ENCODE data around the gene PPP1CA.

Gene PPP1CA

DNA sequence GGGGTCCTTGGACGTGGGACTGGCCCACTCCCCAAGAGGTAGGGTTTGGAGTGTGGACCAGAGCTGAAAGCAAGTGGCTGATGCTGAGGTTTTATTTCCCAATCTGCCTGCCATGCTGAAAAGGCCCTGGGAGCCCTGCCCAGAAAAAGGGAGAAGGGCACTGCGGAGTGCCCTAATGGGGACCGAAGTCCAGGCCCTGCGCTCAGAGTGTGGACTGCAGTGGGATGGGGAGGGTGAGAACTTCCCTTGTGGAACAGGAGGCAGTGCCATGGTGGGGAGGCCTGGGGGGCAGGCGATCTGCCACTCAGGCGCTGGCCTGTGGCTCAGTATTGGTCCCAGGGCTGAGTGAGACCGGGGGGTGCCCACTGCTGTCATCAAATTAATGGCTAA, 46.6 kb upstream of the PPP1CA start:
- 93% methylated on average over 7 of the region's 7 CpGs for WGBS
- no peak overlapping the region for H2BK5ac ChIP-seq (ENCODE audit: low read depth, low read length, poor library complexity, severe bottlenecking)
- H3K4me3 ChIP-seq (ENCODE audit: insufficient read depth in 1 of 2, low read depth in 1 of 2, low read length in 2 of 2) = no peak overlapping the region
- no peak overlapping the region for H3K9ac ChIP-seq (ENCODE audit: low read length)
- no peaks in the 10 kb centered on the region for H3K9me3 ChIP-seq (ENCODE audit: control insufficient read depth, low read length)
- no peak overlapping the region for H2BK15ac ChIP-seq (ENCODE audit: low read depth, poor library complexity, severe bottlenecking)
- no peak for DNase-seq
- peaks cover 1% of the 10 kb centered on the region for H3K79me1 ChIP-seq (replicated peaks; ENCODE audit: low read length, poor library complexity, severe bottlenecking)
- no peak overlapping the region for H2BK12ac ChIP-seq (ENCODE audit: low read length in 2 of 2)
- no peak overlapping the region for H2BK120ac ChIP-seq (ENCODE audit: low read depth, low read length)
- H4K8ac ChIP-seq (ENCODE audit: low read length) = no peak overlapping the region
- H2AK5ac ChIP-seq (ENCODE audit: low read length, severe bottlenecking) = no peak overlapping the region
- H3K4me2 ChIP-seq (ENCODE audit: low read length, poor library complexity, severe bottlenecking) = no peak overlapping the region
- no peak overlapping the region for H2AFZ ChIP-seq (ENCODE audit: low read depth, low read length)
- H3K14ac ChIP-seq (ENCODE audit: low read length in 2 of 2) = no peak overlapping the region
- H3K23ac ChIP-seq (ENCODE audit: low read length in 2 of 2) = no peak overlapping the region
- no peaks in the 10 kb centered on the region for H3K36me3 ChIP-seq (ENCODE audit: control insufficient read depth in 1 of 2, insufficient read depth in 2 of 2, low read depth in 1 of 2, low read length in 2 of 2)
- H3K4me1 ChIP-seq (ENCODE audit: control insufficient read depth, insufficient read depth, low read depth, low read length) = no peaks in the 10 kb centered on the region
- H3K18ac ChIP-seq (ENCODE audit: low read depth in 1 of 2, low read length in 2 of 2) = no peak overlapping the region
- H3K27ac ChIP-seq (ENCODE audit: low read length, poor library complexity, severe bottlenecking) = no peak overlapping the region
- H4K91ac ChIP-seq (ENCODE audit: low read length) = no peak overlapping the region
- H3K27me3 ChIP-seq (ENCODE audit: control insufficient read depth in 1 of 2, insufficient read depth in 1 of 2, low read length in 2 of 2) = peaks cover 0 to 7% of the 10 kb centered on the region in 2 experiments
- H3K4ac ChIP-seq (ENCODE audit: low read depth in 1 of 2, low read length in 2 of 2) = peak overlapping the region in 1 of 2 experiments; percentile 16

DNA sequence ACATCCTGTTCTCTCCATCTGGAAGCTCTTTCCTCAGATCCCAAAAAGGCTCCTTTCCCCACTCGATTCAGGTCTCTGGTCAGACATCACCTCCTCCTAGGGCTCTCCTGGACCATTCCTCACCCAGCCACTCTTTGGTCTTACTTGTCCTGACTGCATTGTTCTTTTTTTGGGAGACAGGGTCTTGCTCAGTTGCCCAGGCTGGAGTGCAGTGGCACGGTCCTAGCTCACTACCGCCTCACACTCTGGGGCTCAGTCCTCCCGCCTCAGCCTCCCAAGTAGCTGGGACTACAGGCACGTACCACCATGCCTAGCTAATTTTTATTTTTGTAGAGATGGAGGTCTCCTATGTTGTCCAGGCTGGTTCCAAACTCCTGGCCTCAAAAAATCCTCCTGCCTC, 43.9 kb upstream of the PPP1CA start:
- H3K14ac ChIP-seq (ENCODE audit: low read length in 2 of 2) = no peak overlapping the region
- peaks cover 23% of the 10 kb centered on the region for H3K4me1 ChIP-seq (ENCODE audit: control insufficient read depth, insufficient read depth, low read depth, low read length)
- DNase-seq = no peak
- H4K91ac ChIP-seq (ENCODE audit: low read length) = no peak overlapping the region
- no peak overlapping the region for H2BK120ac ChIP-seq (ENCODE audit: low read depth, low read length)
- no peak overlapping the region for H4K8ac ChIP-seq (ENCODE audit: low read length)
- H3K23ac ChIP-seq (ENCODE audit: low read length in 2 of 2) = no peak overlapping the region
- no peak overlapping the region for H3K18ac ChIP-seq (ENCODE audit: low read depth in 1 of 2, low read length in 2 of 2)
- H3K36me3 ChIP-seq (ENCODE audit: control insufficient read depth in 1 of 2, insufficient read depth in 2 of 2, low read depth in 1 of 2, low read length in 2 of 2) = peaks cover 16 to 22% of the 10 kb centered on the region in 2 experiments
- H3K27ac ChIP-seq (ENCODE audit: low read length, poor library complexity, severe bottlenecking) = no peak overlapping the region
- H3K9me3 ChIP-seq (ENCODE audit: control insufficient read depth, low read length) = no peaks in the 10 kb centered on the region
- WGBS = 92% methylated on average over 1 of the region's 5 CpGs
- no peak overlapping the region for H2BK12ac ChIP-seq (ENCODE audit: low read length in 2 of 2)
- H3K4me3 ChIP-seq (ENCODE audit: insufficient read depth in 1 of 2, low read depth in 1 of 2, low read length in 2 of 2) = no peak overlapping the region
- peaks cover 1% of the 10 kb centered on the region for H3K79me1 ChIP-seq (replicated peaks; ENCODE audit: low read length, poor library complexity, severe bottlenecking)
- no peaks in the 10 kb centered on the region for H3K27me3 ChIP-seq (ENCODE audit: control insufficient read depth in 1 of 2, insufficient read depth in 1 of 2, low read length in 2 of 2)
- no peak overlapping the region for H2AK5ac ChIP-seq (ENCODE audit: low read length, severe bottlenecking)
- no peak overlapping the region for H2BK5ac ChIP-seq (ENCODE audit: low read depth, low read length, poor library complexity, severe bottlenecking)
- no peak overlapping the region for H3K4me2 ChIP-seq (ENCODE audit: low read length, poor library complexity, severe bottlenecking)
- H3K4ac ChIP-seq (ENCODE audit: low read depth in 1 of 2, low read length in 2 of 2) = no peak overlapping the region
- H2AFZ ChIP-seq (ENCODE audit: low read depth, low read length) = no peak overlapping the region
- H2BK15ac ChIP-seq (ENCODE audit: low read depth, poor library complexity, severe bottlenecking) = no peak overlapping the region
- H3K9ac ChIP-seq (ENCODE audit: low read length) = no peak overlapping the region

DNA sequence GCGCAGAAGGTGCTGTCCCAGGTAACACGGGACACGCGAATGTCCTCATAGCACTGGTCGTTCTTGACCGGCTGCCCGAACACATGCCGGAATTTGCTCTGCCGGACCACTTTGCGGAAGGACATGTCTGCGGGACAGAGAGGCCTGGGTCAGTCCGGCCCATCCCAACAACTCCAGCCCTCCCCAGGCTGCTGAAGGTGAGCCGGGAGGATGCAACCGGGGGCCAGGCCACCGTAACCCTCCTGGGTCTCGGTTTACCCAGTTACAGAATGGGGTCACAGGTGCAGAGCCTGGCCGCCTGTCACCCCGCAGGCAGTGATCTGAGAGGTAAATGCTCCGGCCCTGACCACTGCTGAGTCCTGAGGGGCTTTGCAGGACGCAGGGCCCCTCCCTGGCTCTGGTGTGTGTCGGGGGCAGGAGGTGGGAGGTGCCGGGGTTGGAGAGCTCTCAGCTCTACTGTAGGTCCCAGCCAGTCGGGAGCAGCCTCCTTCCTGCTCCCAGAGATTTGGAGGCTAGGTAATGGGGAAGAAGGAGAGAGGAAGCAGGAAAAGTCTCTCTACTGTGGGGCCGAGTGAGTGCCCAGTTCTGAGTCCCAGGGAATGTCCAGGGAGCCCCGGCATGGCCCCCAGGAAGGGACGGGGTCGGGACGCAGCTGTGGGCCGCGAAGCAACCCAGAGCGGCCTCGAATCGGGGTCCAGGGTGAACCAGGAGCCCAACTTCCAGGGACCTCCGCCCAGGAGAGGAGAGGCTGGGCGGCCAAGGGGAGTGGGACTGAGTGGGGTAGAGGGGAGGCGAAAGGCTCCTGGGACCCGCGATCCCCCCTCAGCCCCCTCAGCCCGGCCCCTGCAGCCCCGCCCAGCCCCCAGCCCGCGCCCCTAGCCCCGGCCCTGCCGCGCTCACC, 41.1 kb upstream of the PPP1CA start:
- peak overlapping the region; percentile 35 for H2AK5ac ChIP-seq (ENCODE audit: low read length, severe bottlenecking)
- 48% methylated on average over 30 of the region's 45 CpGs for WGBS

DNA sequence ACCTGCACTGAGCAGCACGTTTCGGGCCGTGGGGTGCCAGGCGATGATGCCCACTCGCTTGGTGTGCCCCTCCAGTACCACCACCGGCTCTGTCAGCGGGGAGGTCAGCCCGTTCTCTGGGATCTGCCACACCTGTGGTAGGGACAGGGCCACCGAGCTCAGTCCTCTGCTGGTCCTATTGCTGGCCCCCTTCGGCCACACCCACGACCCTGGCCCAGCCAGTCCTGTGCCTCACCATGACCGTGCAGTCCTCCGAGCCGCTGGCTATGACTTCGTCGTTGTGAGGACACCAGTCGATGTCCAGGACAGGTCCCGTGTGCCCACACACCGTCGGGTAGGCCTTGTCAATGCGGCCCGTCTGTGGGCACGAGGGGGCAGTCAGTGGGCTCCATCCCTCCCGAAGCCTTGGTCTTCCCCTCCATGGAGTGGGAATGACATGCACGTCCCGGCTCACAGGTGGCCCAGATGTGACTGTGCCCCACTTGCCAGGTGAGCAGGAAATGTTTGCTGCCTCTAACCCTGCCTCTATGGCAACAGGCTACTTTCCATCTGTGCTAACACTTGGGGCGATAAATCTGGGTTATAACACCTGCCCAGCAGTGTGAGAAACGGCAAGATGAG, 40.2 kb upstream of the PPP1CA start:
- no peak overlapping the region for H3K23ac ChIP-seq (ENCODE audit: low read length in 2 of 2)
- H2AFZ ChIP-seq (ENCODE audit: low read depth, low read length) = no peak overlapping the region
- H3K9ac ChIP-seq (ENCODE audit: low read length) = peak overlapping the region; percentile 91
- H2BK12ac ChIP-seq (ENCODE audit: low read length in 2 of 2) = no peak overlapping the region
- no peak overlapping the region for H3K4ac ChIP-seq (ENCODE audit: low read depth in 1 of 2, low read length in 2 of 2)
- no peak overlapping the region for H2BK5ac ChIP-seq (ENCODE audit: low read depth, low read length, poor library complexity, severe bottlenecking)
- H3K14ac ChIP-seq (ENCODE audit: low read length in 2 of 2) = no peak overlapping the region
- peaks cover 40 to 54% of the 10 kb centered on the region in 2 experiments for H3K36me3 ChIP-seq (ENCODE audit: control insufficient read depth in 1 of 2, insufficient read depth in 2 of 2, low read depth in 1 of 2, low read length in 2 of 2)
- no peaks in the 10 kb centered on the region for H3K27me3 ChIP-seq (ENCODE audit: control insufficient read depth in 1 of 2, insufficient read depth in 1 of 2, low read length in 2 of 2)
- H3K27ac ChIP-seq (ENCODE audit: low read length, poor library complexity, severe bottlenecking) = no peak overlapping the region
- peak overlapping the region; percentile 0 for H4K8ac ChIP-seq (ENCODE audit: low read length)
- H2BK15ac ChIP-seq (ENCODE audit: low read depth, poor library complexity, severe bottlenecking) = no peak overlapping the region
- H3K79me1 ChIP-seq (replicated peaks; ENCODE audit: low read length, poor library complexity, severe bottlenecking) = peaks cover 1% of the 10 kb centered on the region
- H4K91ac ChIP-seq (ENCODE audit: low read length) = no peak overlapping the region
- H3K4me1 ChIP-seq (ENCODE audit: control insufficient read depth, insufficient read depth, low read depth, low read length) = peaks cover 58% of the 10 kb centered on the region
- peak overlapping the region; percentile 64 to 90 for H3K4me3 ChIP-seq (ENCODE audit: insufficient read depth in 1 of 2, low read depth in 1 of 2, low read length in 2 of 2)
- peak overlapping the region; percentile 89 for H3K4me2 ChIP-seq (ENCODE audit: low read length, poor library complexity, severe bottlenecking)
- 94% methylated on average over 28 of the region's 28 CpGs for WGBS
- no peak overlapping the region for H3K18ac ChIP-seq (ENCODE audit: low read depth in 1 of 2, low read length in 2 of 2)
- H2AK5ac ChIP-seq (ENCODE audit: low read length, severe bottlenecking) = no peak overlapping the region
- DNase-seq = no peak
- no peak overlapping the region for H2BK120ac ChIP-seq (ENCODE audit: low read depth, low read length)
- H3K9me3 ChIP-seq (ENCODE audit: control insufficient read depth, low read length) = no peaks in the 10 kb centered on the region

More for the DNA sequence above, 41.1 kb upstream of the PPP1CA start:
- H3K36me3 ChIP-seq (ENCODE audit: control insufficient read depth in 1 of 2, insufficient read depth in 2 of 2, low read depth in 1 of 2, low read length in 2 of 2) = peaks cover 35 to 50% of the 10 kb centered on the region in 2 experiments
- no peaks in the 10 kb centered on the region for H3K27me3 ChIP-seq (ENCODE audit: control insufficient read depth in 1 of 2, insufficient read depth in 1 of 2, low read length in 2 of 2)
- H3K18ac ChIP-seq (ENCODE audit: low read depth in 1 of 2, low read length in 2 of 2) = peak overlapping the region; percentile 41 to 71
- H3K4me2 ChIP-seq (ENCODE audit: low read length, poor library complexity, severe bottlenecking) = peak overlapping the region; percentile 89
- peak; percentile 12 for DNase-seq
- peak overlapping the region in 1 of 2 experiments; percentile 12 for H3K14ac ChIP-seq (ENCODE audit: low read length in 2 of 2)
- H3K27ac ChIP-seq (ENCODE audit: low read length, poor library complexity, severe bottlenecking) = peak overlapping the region; percentile 24
- no peaks in the 10 kb centered on the region for H3K9me3 ChIP-seq (ENCODE audit: control insufficient read depth, low read length)
- no peak overlapping the region for H2BK12ac ChIP-seq (ENCODE audit: low read length in 2 of 2)
- peak overlapping the region; percentile 64 to 90 for H3K4me3 ChIP-seq (ENCODE audit: insufficient read depth in 1 of 2, low read depth in 1 of 2, low read length in 2 of 2)
- H4K8ac ChIP-seq (ENCODE audit: low read length) = peak overlapping the region; percentile 47
- H2AFZ ChIP-seq (ENCODE audit: low read depth, low read length) = no peak overlapping the region
- no peak overlapping the region for H2BK5ac ChIP-seq (ENCODE audit: low read depth, low read length, poor library complexity, severe bottlenecking)
- H2BK15ac ChIP-seq (ENCODE audit: low read depth, poor library complexity, severe bottlenecking) = peak overlapping the region; percentile 0
- H3K4ac ChIP-seq (ENCODE audit: low read depth in 1 of 2, low read length in 2 of 2) = peak overlapping the region in 1 of 2 experiments; percentile 19
- peak overlapping the region; percentile 14 for H4K91ac ChIP-seq (ENCODE audit: low read length)
- no peak overlapping the region for H3K23ac ChIP-seq (ENCODE audit: low read length in 2 of 2)
- peaks cover 50% of the 10 kb centered on the region for H3K4me1 ChIP-seq (ENCODE audit: control insufficient read depth, insufficient read depth, low read depth, low read length)
- peak overlapping the region; percentile 37 for H2BK120ac ChIP-seq (ENCODE audit: low read depth, low read length)
- peak overlapping the region; percentile 91 for H3K9ac ChIP-seq (ENCODE audit: low read length)
- H3K79me1 ChIP-seq (replicated peaks; ENCODE audit: low read length, poor library complexity, severe bottlenecking) = peaks cover 1% of the 10 kb centered on the region

All from mesenchymal stem cell (in vitro differentiated cells and primary cell).